GM12878 (cell line): Measurements from ENCODE around the gene CD58. TPM values are rescaled to one million over a fixed set of nuclear protein-coding genes. Genes with fewer than 3 reads are reported as not detected.
A peak's percentile ranks its signal among the peaks of the same experiment; 100 is the strongest.

Experiments used
- CEBPB ChIP-seq, 2 experiments: fragments of 150-350 bp in 1 of 2; IDR thresholded peaks; 2 replicates each; pipeline ENCODE4 v1.6.1; 2012 to 2014; ENCODE audit warnings: low read depth in 2 of 2, low read length in 2 of 2, borderline replicate concordance in 1 of 2, inconsistent platforms in 1 of 2
- CHD1 ChIP-seq: IDR thresholded peaks from 2 replicates; pipeline ENCODE4 v1.6.1; 2012; ENCODE audit warnings: low read depth, low read length, improper control_type of control experiment
- FOS ChIP-seq: IDR thresholded peaks from 3 replicates; pipeline ENCODE4 v1.6.1; 2011; ENCODE audit warnings: borderline replicate concordance; ENCODE audit not compliant: insufficient read length; ENCODE audit errors: extremely low read depth
- FOXM1 ChIP-seq: IDR thresholded peaks from 2 replicates; pipeline ENCODE4 v1.6.1; 2012; ENCODE audit warnings: low read depth, mild to moderate bottlenecking, inconsistent platforms, low read length, moderate library complexity
- GABPA ChIP-seq: IDR thresholded peaks from 2 replicates; pipeline ENCODE4 v1.6.1; 2014; ENCODE audit warnings: antibody characterized with exemption, low read depth, mild to moderate bottlenecking, inconsistent platforms
- IRF4 ChIP-seq: IDR thresholded peaks from 2 replicates; pipeline ENCODE4 v1.6.1; 2011; ENCODE audit warnings: low read depth, low read length
- MEF2A ChIP-seq: IDR thresholded peaks from 2 replicates; pipeline ENCODE4 v1.6.1; 2011; ENCODE audit warnings: low read depth, mild to moderate bottlenecking, low read length, moderate library complexity; ENCODE audit not compliant: insufficient read depth
- MTA3 ChIP-seq: IDR thresholded peaks from 2 replicates; pipeline ENCODE4 v1.6.1; 2012; ENCODE audit warnings: low read length, inconsistent platforms, borderline replicate concordance
- MYB ChIP-seq: fragments of 150-350 bp; IDR thresholded peaks from 2 replicates; pipeline ENCODE4 v1.6.1; 2014; ENCODE audit warnings: mild to moderate bottlenecking, low read depth, low read length, borderline replicate concordance
- NBN ChIP-seq: fragments of 450-650 bp; IDR thresholded peaks from 2 replicates; pipeline ENCODE4 v1.6.1; 2016
- SREBF2 ChIP-seq: IDR thresholded peaks from 2 replicates; pipeline ENCODE4 v1.6.1; 2012; ENCODE audit warnings: mild to moderate bottlenecking, low read length
- TCF7 ChIP-seq: IDR thresholded peaks from 2 replicates; pipeline ENCODE4 v1.6.1; 2014; ENCODE audit warnings: antibody characterized with exemption, borderline replicate concordance
- YBX1 ChIP-seq: fragments of 450-650 bp; IDR thresholded peaks from 2 replicates; pipeline ENCODE4 v1.6.1; 2016; ENCODE audit warnings: antibody characterized with exemption
- ZBED1 ChIP-seq: IDR thresholded peaks from 2 replicates; pipeline ENCODE4 v1.6.1; 2016; ENCODE audit warnings: borderline replicate concordance
- ZNF207 ChIP-seq: fragments of 450-650 bp; IDR thresholded peaks from 2 replicates; pipeline ENCODE4 v1.6.1; 2014; ENCODE audit warnings: antibody characterized with exemption, mild to moderate bottlenecking, borderline replicate concordance
- ZNF622 ChIP-seq: fragments of 450-650 bp; IDR thresholded peaks from 2 replicates; pipeline ENCODE4 v1.6.1; 2017; ENCODE audit warnings: mild to moderate bottlenecking, inconsistent platforms
- polyA plus RNA-seq, 11 experiments: library from polyadenylated mRNA; depleted of rRNA in 4 of 11; unstranded in 6 of 11; stranded (reverse) in 5 of 11; fragments of >200 nt; fragmentation: Nextera tagmentation in 4 of 11; fragmentation: Illumina TruSeq in 1 of 11; extraction: Ambion mirVana in 4 of 11; extraction: Trizol in 1 of 11; gene quantifications; 1 replicate in 1 of 11; 2 replicates in 10 of 11; pipeline versions ENCODE4 v1.2.1 to v1.2.3, GENCODE V29; 2011 to 2016; ENCODE audit warnings: inconsistent platforms in 2 of 11, missing spikeins in 2 of 11, low read depth in 1 of 11
- total RNA-seq, 4 experiments: library from RNA; depleted of rRNA in 3 of 4; stranded (reverse); fragments of >200 nt in 3 of 4; fragmentation: Illumina TruSeq in 1 of 4; extraction: Trizol in 1 of 4; gene quantifications; 2 replicates each; pipeline versions ENCODE4 v1.2.1 to v1.2.3, GENCODE V29; 2013 to 2021
- TF ChIP-seq, protein P1 (sequence below): fragments of 450-650 bp; IDR thresholded peaks from 2 replicates; pipeline ENCODE4 v1.6.1; 2017; ENCODE audit warnings: borderline replicate concordance
- TF ChIP-seq, protein P2 (sequence below): fragments of 450-650 bp; formaldehyde crosslinking; IDR thresholded peaks from 2 replicates; pipeline ENCODE4 v1.5.0; 2022; ENCODE audit warnings: mild to moderate bottlenecking, missing genetic modification characterization
- TF ChIP-seq, protein P3 (sequence below): fragments of 450-650 bp; conservative IDR thresholded peaks from 2 replicates; pipeline ENCODE4 v1.6.1; 2017; ENCODE audit warnings: mild to moderate bottlenecking, moderate library complexity
- TF ChIP-seq, protein P4 (sequence below): IDR thresholded peaks from 2 replicates; pipeline ENCODE4 v1.6.1; 2011; ENCODE audit warnings: borderline replicate concordance, low read depth, mild to moderate bottlenecking, moderate library complexity, low read length; ENCODE audit not compliant: insufficient read depth, poor library complexity, severe bottlenecking
- TF ChIP-seq, protein P5 (sequence below): IDR thresholded peaks from 2 replicates; pipeline ENCODE4 v1.6.1; 2012; ENCODE audit warnings: low read length, inconsistent platforms

Gene CD58
- total and polyA plus RNA-seq, 10 of the 15 experiments (the other 5 are each of a cell fraction or from before 2014, with no cell fraction given), result 70.4 to 252 (median 129) TPM

DNA sequence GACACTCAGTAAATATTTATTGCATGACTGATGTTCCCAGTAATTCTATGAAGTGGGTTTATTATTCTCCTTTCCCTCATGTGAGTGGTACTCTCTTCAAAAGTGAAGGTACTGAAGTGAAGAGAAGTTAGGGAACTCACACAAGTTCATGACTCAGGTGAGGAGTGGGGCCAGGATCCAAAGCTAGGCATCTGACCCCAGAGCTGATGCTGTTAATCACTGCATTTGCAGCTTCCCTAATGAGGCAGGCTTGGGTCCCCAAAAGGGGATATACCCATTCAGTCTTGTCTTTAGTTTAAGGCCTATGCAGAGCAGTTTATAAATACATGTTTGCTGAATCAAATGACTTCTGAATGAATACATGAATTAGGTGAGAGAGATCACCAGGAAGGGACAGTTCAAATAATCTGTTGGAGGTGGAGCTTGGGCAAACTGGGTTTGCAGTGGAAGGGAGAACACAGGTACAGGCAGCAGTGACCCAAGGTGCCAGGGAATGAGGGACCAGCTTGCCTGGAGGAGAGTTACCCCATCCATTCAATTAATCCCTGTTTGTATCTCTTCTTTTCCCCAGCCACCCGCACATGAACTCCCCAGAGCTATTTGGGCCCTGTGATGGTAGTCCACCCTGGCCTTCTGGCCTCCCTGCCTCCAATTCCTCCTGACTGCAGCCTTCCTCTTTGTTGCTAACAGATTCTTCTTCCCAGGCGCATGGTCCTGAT, 2.0 kb downstream of the CD58 start (continued):
- no peak for TF ChIP-seq TCF7
- TF ChIP-seq FOS, result no peak
- TF ChIP-seq, protein P1, sequence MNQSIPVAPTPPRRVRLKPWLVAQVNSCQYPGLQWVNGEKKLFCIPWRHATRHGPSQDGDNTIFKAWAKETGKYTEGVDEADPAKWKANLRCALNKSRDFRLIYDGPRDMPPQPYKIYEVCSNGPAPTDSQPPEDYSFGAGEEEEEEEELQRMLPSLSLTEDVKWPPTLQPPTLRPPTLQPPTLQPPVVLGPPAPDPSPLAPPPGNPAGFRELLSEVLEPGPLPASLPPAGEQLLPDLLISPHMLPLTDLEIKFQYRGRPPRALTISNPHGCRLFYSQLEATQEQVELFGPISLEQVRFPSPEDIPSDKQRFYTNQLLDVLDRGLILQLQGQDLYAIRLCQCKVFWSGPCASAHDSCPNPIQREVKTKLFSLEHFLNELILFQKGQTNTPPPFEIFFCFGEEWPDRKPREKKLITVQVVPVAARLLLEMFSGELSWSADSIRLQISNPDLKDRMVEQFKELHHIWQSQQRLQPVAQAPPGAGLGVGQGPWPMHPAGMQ, result no peak
- no peak for TF ChIP-seq MEF2A
- TF ChIP-seq FOXM1, result no peak
- TF ChIP-seq YBX1, result no peak
- TF ChIP-seq, protein P2, sequence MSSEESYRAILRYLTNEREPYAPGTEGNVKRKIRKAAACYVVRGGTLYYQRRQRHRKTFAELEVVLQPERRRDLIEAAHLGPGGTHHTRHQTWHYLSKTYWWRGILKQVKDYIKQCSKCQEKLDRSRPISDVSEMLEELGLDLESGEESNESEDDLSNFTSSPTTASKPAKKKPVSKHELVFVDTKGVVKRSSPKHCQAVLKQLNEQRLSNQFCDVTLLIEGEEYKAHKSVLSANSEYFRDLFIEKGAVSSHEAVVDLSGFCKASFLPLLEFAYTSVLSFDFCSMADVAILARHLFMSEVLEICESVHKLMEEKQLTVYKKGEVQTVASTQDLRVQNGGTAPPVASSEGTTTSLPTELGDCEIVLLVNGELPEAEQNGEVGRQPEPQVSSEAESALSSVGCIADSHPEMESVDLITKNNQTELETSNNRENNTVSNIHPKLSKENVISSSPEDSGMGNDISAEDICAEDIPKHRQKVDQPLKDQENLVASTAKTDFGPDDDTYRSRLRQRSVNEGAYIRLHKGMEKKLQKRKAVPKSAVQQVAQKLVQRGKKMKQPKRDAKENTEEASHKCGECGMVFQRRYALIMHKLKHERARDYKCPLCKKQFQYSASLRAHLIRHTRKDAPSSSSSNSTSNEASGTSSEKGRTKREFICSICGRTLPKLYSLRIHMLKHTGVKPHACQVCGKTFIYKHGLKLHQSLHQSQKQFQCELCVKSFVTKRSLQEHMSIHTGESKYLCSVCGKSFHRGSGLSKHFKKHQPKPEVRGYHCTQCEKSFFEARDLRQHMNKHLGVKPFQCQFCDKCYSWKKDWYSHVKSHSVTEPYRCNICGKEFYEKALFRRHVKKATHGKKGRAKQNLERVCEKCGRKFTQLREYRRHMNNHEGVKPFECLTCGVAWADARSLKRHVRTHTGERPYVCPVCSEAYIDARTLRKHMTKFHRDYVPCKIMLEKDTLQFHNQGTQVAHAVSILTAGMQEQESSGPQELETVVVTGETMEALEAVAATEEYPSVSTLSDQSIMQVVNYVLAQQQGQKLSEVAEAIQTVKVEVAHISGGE, result no peak
- no peak for TF ChIP-seq GABPA
- peak in 1 of 2 experiments; percentile 7; a peak in 1 of 4 replicates for TF ChIP-seq CEBPB (IDR thresholded peaks at IDR 0.05; ENCODE audit: borderline replicate concordance in 1 of 2, low read depth in 2 of 2, low read length in 2 of 2)
- TF ChIP-seq ZNF622, result no peak
- TF ChIP-seq, protein P3, sequence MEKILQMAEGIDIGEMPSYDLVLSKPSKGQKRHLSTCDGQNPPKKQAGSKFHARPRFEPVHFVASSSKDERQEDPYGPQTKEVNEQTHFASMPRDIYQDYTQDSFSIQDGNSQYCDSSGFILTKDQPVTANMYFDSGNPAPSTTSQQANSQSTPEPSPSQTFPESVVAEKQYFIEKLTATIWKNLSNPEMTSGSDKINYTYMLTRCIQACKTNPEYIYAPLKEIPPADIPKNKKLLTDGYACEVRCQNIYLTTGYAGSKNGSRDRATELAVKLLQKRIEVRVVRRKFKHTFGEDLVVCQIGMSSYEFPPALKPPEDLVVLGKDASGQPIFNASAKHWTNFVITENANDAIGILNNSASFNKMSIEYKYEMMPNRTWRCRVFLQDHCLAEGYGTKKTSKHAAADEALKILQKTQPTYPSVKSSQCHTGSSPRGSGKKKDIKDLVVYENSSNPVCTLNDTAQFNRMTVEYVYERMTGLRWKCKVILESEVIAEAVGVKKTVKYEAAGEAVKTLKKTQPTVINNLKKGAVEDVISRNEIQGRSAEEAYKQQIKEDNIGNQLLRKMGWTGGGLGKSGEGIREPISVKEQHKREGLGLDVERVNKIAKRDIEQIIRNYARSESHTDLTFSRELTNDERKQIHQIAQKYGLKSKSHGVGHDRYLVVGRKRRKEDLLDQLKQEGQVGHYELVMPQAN, result no peak; the same call in 1 of the 2 replicates
- TF ChIP-seq NBN, result no peak
- no peak for TF ChIP-seq IRF4
- TF ChIP-seq ZNF207, result no peak
- no peak for TF ChIP-seq MYB
- TF ChIP-seq SREBF2, result no peak
- TF ChIP-seq, protein P4, sequence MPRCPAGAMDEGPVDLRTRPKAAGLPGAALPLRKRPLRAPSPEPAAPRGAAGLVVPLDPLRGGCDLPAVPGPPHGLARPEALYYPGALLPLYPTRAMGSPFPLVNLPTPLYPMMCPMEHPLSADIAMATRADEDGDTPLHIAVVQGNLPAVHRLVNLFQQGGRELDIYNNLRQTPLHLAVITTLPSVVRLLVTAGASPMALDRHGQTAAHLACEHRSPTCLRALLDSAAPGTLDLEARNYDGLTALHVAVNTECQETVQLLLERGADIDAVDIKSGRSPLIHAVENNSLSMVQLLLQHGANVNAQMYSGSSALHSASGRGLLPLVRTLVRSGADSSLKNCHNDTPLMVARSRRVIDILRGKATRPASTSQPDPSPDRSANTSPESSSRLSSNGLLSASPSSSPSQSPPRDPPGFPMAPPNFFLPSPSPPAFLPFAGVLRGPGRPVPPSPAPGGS, result peak; percentile 11
- TF ChIP-seq, protein P5, sequence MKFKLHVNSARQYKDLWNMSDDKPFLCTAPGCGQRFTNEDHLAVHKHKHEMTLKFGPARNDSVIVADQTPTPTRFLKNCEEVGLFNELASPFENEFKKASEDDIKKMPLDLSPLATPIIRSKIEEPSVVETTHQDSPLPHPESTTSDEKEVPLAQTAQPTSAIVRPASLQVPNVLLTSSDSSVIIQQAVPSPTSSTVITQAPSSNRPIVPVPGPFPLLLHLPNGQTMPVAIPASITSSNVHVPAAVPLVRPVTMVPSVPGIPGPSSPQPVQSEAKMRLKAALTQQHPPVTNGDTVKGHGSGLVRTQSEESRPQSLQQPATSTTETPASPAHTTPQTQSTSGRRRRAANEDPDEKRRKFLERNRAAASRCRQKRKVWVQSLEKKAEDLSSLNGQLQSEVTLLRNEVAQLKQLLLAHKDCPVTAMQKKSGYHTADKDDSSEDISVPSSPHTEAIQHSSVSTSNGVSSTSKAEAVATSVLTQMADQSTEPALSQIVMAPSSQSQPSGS, result no peak
- 0 out of 2 replicates have a peak, but pooled peaks have one; percentile 17 for TF ChIP-seq MTA3
- no peak for TF ChIP-seq ZBED1
- TF ChIP-seq CHD1, result 0 out of 2 replicates have a peak, but pooled peaks have one; percentile 18
